Epidermal melanocyte (primary cell): ENCODE data around the gene SERPING1.
A peak's percentile ranks its signal among the peaks of the same experiment; 100 is the strongest.

ENCODE experiments used
- DNase-seq: peaks from one replicate; pipeline ENCODE4 v3.0.0; 2011; ENCODE audit warnings: low spot score; ENCODE audit not compliant: insufficient read length

Gene SERPING1

GRCh38 chr11:57597916-57598830 is 688 bp downstream of the SERPING1 start:
- peak; percentile 43 for DNase-seq

- no peak for DNase-seq
Observed at GRCh38 chr11:57598831-57599155, 1.3 kb downstream of the SERPING1 start.

GRCh38 chr11:57599381-57599780 is 1.9 kb downstream of the SERPING1 start:
- DNase-seq, result no peak

GRCh38 chr11:57601297-57601696 is 3.8 kb downstream of the SERPING1 start:
- no peak for DNase-seq

GRCh38 chr11:57604296-57605027 is 7.0 kb downstream of the SERPING1 start:
- DNase-seq, result no peak

GRCh38 chr11:57605028-57605420 is 7.5 kb downstream of the SERPING1 start:
- DNase-seq, result no peak

- DNase-seq, result no peak
Observed at GRCh38 chr11:57610170-57610569, 12.7 kb downstream of the SERPING1 start.

- no peak for DNase-seq
Observed at GRCh38 chr11:57614234-57614772, 16.8 kb downstream of the SERPING1 start.

GRCh38 chr11:57615308-57615707 is 17.8 kb downstream of the SERPING1 start:
- no peak for DNase-seq

GRCh38 chr11:57616595-57616994 is 19.1 kb downstream of the SERPING1 start:
- DNase-seq, result no peak

GRCh38 chr11:57618438-57618837 is 21.0 kb downstream of the SERPING1 start:
- DNase-seq, result no peak

GRCh38 chr11:57619331-57619730 is 21.8 kb downstream of the SERPING1 start:
- DNase-seq, result no peak

- DNase-seq, result no peak
Observed at GRCh38 chr11:57620467-57620866, 23.0 kb downstream of the SERPING1 start.

GRCh38 chr11:57622263-57622662 is 24.8 kb downstream of the SERPING1 start:
- DNase-seq, result no peak

GRCh38 chr11:57624864-57625263 is 27.4 kb downstream of the SERPING1 start:
- no peak for DNase-seq

GRCh38 chr11:57626895-57627294 is 29.4 kb downstream of the SERPING1 start:
- DNase-seq, result no peak

- DNase-seq, result no peak
Observed at GRCh38 chr11:57630171-57630570, 32.7 kb downstream of the SERPING1 start.

- DNase-seq, result no peak
Observed at GRCh38 chr11:57632116-57632515, 34.6 kb downstream of the SERPING1 start.

GRCh38 chr11:57633394-57634070 is 36.0 kb downstream of the SERPING1 start:
- no peak for DNase-seq

- DNase-seq, result no peak
Observed at GRCh38 chr11:57634311-57634710, 36.8 kb downstream of the SERPING1 start.

- no peak for DNase-seq
Observed at GRCh38 chr11:57635246-57635645, 37.8 kb downstream of the SERPING1 start.

- peak; percentile 75 for DNase-seq
Observed at GRCh38 chr11:57637626-57638004, 40.1 kb downstream of the SERPING1 start.
